ENCODE measurements around the gene CAMKMT.
A peak's percentile ranks its signal among the peaks of the same experiment; 100 is the strongest.
"Not testable (repeated sequence)": the region's sequence is repeated elsewhere in the genome, so short reads cannot be mapped to it uniquely, and the experiment has no call there.

CAMKMT gene

GRCh38 chr2:44362207-44363015 is 664 bp downstream of the CAMKMT start:
- peak; percentile 54 for DNase-seq

GRCh38 chr2:44364604-44365003 is 2.9 kb downstream of the CAMKMT start:
- no peak for DNase-seq

GRCh38 chr2:44367591-44367990 is 5.8 kb downstream of the CAMKMT start:
- peak; percentile 35 for DNase-seq

GRCh38 chr2:44369392-44369791 is 7.6 kb downstream of the CAMKMT start:
- no peak for DNase-seq

- no peak for DNase-seq
These were observed 9.7 kb downstream of the CAMKMT start for GRCh38 chr2:44371445-44371844.

- DNase-seq: no peak
These were observed 10.5 kb downstream of the CAMKMT start for GRCh38 chr2:44372246-44372645.

- DNase-seq: no peak
These were observed 15.7 kb downstream of the CAMKMT start for GRCh38 chr2:44377486-44377885.

- DNase-seq: not testable (repeated sequence)
These were observed 23.5 kb downstream of the CAMKMT start for GRCh38 chr2:44385226-44385625.

GRCh38 chr2:44388877-44389276 is 27.1 kb downstream of the CAMKMT start:
- no peak for DNase-seq

- no peak for DNase-seq
These were observed 28.1 kb downstream of the CAMKMT start for GRCh38 chr2:44389895-44390294.

- peak; percentile 53 for DNase-seq
These were observed 30.7 kb downstream of the CAMKMT start for GRCh38 chr2:44392338-44392943.

GRCh38 chr2:44397447-44398175 is 35.9 kb downstream of the CAMKMT start:
- DNase-seq: no peak

- no peak for DNase-seq
These were observed 36.6 kb downstream of the CAMKMT start for GRCh38 chr2:44398243-44398897.

GRCh38 chr2:44420725-44421124 is 59.0 kb downstream of the CAMKMT start:
- DNase-seq: no peak

GRCh38 chr2:44424211-44424610 is 62.5 kb downstream of the CAMKMT start:
- DNase-seq: no peak

GRCh38 chr2:44429034-44429433 is 67.3 kb downstream of the CAMKMT start:
- no peak for DNase-seq

- no peak for DNase-seq
These were observed 68.6 kb downstream of the CAMKMT start for GRCh38 chr2:44430342-44430741.

GRCh38 chr2:44433895-44434294 is 72.1 kb downstream of the CAMKMT start:
- DNase-seq: no peak

GRCh38 chr2:44441200-44441599 is 79.5 kb downstream of the CAMKMT start:
- DNase-seq: no peak

GRCh38 chr2:44442019-44442418 is 80.3 kb downstream of the CAMKMT start:
- no peak for DNase-seq

- DNase-seq: no peak
These were observed 81.8 kb downstream of the CAMKMT start for GRCh38 chr2:44443517-44443916.

- no peak for DNase-seq
These were observed 83.1 kb downstream of the CAMKMT start for GRCh38 chr2:44444881-44445280.

- DNase-seq: no peak
These were observed 87.2 kb downstream of the CAMKMT start for GRCh38 chr2:44448860-44449527.
